ENCODE data around the gene PAN3. TPM values are rescaled to one million over a fixed set of nuclear protein-coding genes. Genes with fewer than 3 reads are reported as not detected.

The PAN3 gene
- total RNA-seq, 1 donor from 2014 or later = 28.3 TPM

DNA sequence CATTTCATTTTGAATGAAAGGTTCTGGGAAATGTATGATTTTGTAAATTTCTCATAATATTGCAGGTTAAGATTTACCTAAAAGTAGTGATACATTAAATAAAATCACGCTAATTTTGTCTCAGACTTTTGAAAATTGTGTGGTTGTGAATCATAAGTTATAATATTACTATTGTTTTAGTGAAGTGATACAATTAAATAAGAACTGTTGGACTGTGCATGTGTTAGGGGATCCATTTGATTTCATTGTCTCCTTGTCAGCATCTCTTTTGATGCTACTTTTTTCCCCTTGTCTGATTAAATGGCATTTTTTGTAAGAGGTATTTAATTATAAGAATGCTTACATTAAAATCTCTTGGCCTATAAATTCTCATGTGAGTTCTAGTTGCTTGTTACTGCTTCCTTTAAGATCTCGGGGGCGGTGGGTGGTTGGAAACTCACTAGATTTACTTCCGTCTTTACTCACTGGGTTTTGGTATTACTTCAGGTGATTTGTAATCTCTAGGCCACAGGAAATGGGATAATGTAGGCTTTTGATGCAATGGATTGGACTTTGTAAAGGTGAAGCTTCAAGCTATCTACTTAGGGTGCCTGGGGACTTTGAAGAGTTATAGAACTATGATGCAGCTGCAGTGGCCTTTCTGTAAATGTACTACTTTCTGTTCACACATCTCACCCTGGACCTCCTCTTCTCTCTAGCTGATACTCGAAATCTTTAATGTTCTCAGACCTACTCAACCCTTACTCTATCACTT lies 66.5 kb downstream of the PAN3 start:
- H3K9me3 Mint-ChIP-seq (ENCODE audit: unreplicated experiment) = no peaks in the 10 kb centered on the region
- H3K27ac Mint-ChIP-seq (ENCODE audit: unreplicated experiment) = no peak overlapping the region
- peaks cover 3% of the 10 kb centered on the region for H4K20me1 ChIP-seq (ENCODE audit: insufficient read depth, low read length)
- H3K4me1 ChIP-seq (ENCODE audit: insufficient read depth, low read length) = no peaks in the 10 kb centered on the region
- H3K27ac ChIP-seq (ENCODE audit: low read depth, low read length) = no peak overlapping the region
- H3K4me2 ChIP-seq (ENCODE audit: low read length) = no peak overlapping the region
- H3K9ac ChIP-seq (ENCODE audit: low read length) = no peak overlapping the region
- H3K27me3 ChIP-seq (ENCODE audit: insufficient read depth, low read length) = no peaks in the 10 kb centered on the region
- no peak overlapping the region for H2AFZ ChIP-seq (ENCODE audit: low read depth, low read length)
- no peaks in the 10 kb centered on the region for H3K79me2 ChIP-seq (ENCODE audit: insufficient read depth, low read length)
- peaks cover 2% of the 10 kb centered on the region for H3K36me3 ChIP-seq (ENCODE audit: insufficient read depth, low read length)
- DNase-seq (ENCODE audit: low read depth) (no peak), FAIRE-seq (no peak)
- H3K4me3 Mint-ChIP-seq (ENCODE audit: unreplicated experiment) = no peak overlapping the region
- no peak overlapping the region for H3K4me3 ChIP-seq (ENCODE audit: insufficient read depth, low read depth, low read length)
- H3K4me1 Mint-ChIP-seq (ENCODE audit: low read depth, unreplicated experiment) = no peaks in the 10 kb centered on the region
- TF ChIP-seq, protein P1, sequence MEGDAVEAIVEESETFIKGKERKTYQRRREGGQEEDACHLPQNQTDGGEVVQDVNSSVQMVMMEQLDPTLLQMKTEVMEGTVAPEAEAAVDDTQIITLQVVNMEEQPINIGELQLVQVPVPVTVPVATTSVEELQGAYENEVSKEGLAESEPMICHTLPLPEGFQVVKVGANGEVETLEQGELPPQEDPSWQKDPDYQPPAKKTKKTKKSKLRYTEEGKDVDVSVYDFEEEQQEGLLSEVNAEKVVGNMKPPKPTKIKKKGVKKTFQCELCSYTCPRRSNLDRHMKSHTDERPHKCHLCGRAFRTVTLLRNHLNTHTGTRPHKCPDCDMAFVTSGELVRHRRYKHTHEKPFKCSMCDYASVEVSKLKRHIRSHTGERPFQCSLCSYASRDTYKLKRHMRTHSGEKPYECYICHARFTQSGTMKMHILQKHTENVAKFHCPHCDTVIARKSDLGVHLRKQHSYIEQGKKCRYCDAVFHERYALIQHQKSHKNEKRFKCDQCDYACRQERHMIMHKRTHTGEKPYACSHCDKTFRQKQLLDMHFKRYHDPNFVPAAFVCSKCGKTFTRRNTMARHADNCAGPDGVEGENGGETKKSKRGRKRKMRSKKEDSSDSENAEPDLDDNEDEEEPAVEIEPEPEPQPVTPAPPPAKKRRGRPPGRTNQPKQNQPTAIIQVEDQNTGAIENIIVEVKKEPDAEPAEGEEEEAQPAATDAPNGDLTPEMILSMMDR (IDR thresholded peaks at IDR 0.05; ENCODE audit: insufficient read depth, low read depth, low read length) = no peak
- no peak for TF ChIP-seq EZH2 (IDR thresholded peaks at IDR 0.05; ENCODE audit: insufficient read depth, low read length)
- no peaks in the 10 kb centered on the region for H3K27me3 Mint-ChIP-seq (ENCODE audit: low read depth, unreplicated experiment)
- H3K36me3 Mint-ChIP-seq (ENCODE audit: low read depth, unreplicated experiment) = peaks cover 6% of the 10 kb centered on the region
- no peaks in the 10 kb centered on the region for H3K9me3 ChIP-seq (ENCODE audit: insufficient read depth, low read depth, low read length)

DNA sequence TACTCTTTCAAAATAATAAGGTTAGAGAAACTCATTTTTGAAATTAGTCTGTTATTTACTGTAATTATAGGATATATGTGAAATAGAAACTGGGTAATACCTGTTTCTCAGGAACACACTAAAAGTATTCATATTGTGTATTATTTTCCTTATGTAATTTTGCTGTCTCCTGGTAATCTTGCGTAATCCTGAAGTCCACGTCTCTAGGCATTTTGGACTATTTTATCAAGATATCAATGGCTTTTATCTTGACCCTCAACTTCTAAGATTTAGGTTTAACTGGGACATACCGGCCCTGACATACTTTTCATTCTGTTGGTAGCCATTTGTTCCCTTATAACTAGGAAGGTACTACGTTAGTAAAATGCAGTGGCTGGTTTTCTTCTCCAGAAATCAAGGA lies 80.3 kb downstream of the PAN3 start:
- H3K4me3 Mint-ChIP-seq (ENCODE audit: unreplicated experiment) = no peak overlapping the region
- no peaks in the 10 kb centered on the region for H3K4me1 Mint-ChIP-seq (ENCODE audit: low read depth, unreplicated experiment)
- no peak overlapping the region for H3K4me3 ChIP-seq (ENCODE audit: insufficient read depth, low read depth, low read length)
- peaks cover 4% of the 10 kb centered on the region for H3K36me3 ChIP-seq (ENCODE audit: insufficient read depth, low read length)
- no peak overlapping the region for H3K9ac ChIP-seq (ENCODE audit: low read length)
- H3K4me1 ChIP-seq (ENCODE audit: insufficient read depth, low read length) = no peaks in the 10 kb centered on the region
- no peaks in the 10 kb centered on the region for H3K9me3 Mint-ChIP-seq (ENCODE audit: unreplicated experiment)
- peaks cover 3% of the 10 kb centered on the region for H3K79me2 ChIP-seq (ENCODE audit: insufficient read depth, low read length)
- no peak overlapping the region for H3K27ac Mint-ChIP-seq (ENCODE audit: unreplicated experiment)
- no peaks in the 10 kb centered on the region for H4K20me1 ChIP-seq (ENCODE audit: insufficient read depth, low read length)
- TF ChIP-seq, protein P1 (IDR thresholded peaks at IDR 0.05; ENCODE audit: insufficient read depth, low read depth, low read length) = no peak
- TF ChIP-seq EZH2 (IDR thresholded peaks at IDR 0.05; ENCODE audit: insufficient read depth, low read length) = no peak
- no peaks in the 10 kb centered on the region for H3K27me3 Mint-ChIP-seq (ENCODE audit: low read depth, unreplicated experiment)
- no peak overlapping the region for H3K27ac ChIP-seq (ENCODE audit: low read depth, low read length)
- H3K27me3 ChIP-seq (ENCODE audit: insufficient read depth, low read length) = no peaks in the 10 kb centered on the region
- no peak overlapping the region for H3K4me2 ChIP-seq (ENCODE audit: low read length)
- no peaks in the 10 kb centered on the region for H3K9me3 ChIP-seq (ENCODE audit: insufficient read depth, low read depth, low read length)
- FAIRE-seq = no peak
- H3K36me3 Mint-ChIP-seq (ENCODE audit: low read depth, unreplicated experiment) = no peaks in the 10 kb centered on the region
- DNase-seq (ENCODE audit: low read depth) = no peak
- no peak overlapping the region for H2AFZ ChIP-seq (ENCODE audit: low read depth, low read length)

DNA sequence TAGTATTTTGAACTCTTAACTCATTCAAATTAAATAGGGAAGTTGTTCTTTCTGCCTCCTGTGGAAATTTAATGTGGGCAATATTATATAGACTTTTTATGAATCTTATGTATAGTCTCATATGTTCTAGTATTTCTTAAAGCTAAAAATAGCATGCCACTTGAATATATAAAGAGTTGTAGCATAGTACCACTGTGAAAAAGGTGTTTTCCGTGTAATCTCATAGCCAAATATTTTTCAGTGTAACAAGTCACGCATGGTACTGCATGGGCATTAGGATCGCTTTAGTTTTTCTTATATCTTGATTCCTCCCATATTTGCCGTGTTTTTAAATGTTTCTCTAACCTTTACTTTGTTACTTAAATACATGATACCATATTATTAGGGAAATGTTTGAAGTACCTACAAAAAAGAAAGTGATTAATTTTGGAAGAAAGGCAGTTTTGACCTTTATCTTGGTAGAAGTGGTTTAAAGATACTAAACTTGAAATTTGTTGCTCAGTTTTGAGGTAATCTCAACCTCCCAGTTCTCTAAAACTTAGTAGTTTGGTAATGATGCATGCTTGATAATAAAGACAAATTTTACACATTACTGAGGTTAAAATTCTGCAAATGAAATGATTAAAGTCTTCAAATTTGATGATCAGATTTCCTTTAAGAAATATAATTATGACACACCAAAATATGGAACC lies 81.2 kb downstream of the PAN3 start:
- H3K9ac ChIP-seq (ENCODE audit: low read length) = no peak overlapping the region
- no peaks in the 10 kb centered on the region for H3K27me3 ChIP-seq (ENCODE audit: insufficient read depth, low read length)
- DNase-seq (ENCODE audit: low read depth) (no peak), FAIRE-seq (no peak)
- H3K79me2 ChIP-seq (ENCODE audit: insufficient read depth, low read length) = peaks cover 3% of the 10 kb centered on the region
- Mint-ChIP-seq H3K27me3 (ENCODE audit: low read depth, unreplicated experiment) (no peaks in the 10 kb centered on the region), H3K4me3 (ENCODE audit: unreplicated experiment) (no peak overlapping the region), H3K27ac (ENCODE audit: unreplicated experiment) (no peak overlapping the region), H3K36me3 (ENCODE audit: low read depth, unreplicated experiment) (no peaks in the 10 kb centered on the region), H3K4me1 (ENCODE audit: low read depth, unreplicated experiment) (no peaks in the 10 kb centered on the region), H3K9me3 (ENCODE audit: unreplicated experiment) (no peaks in the 10 kb centered on the region)
- H3K4me1 ChIP-seq (ENCODE audit: insufficient read depth, low read length) = no peaks in the 10 kb centered on the region
- H3K4me3 ChIP-seq (ENCODE audit: insufficient read depth, low read depth, low read length) = no peak overlapping the region
- TF ChIP-seq EZH2 (IDR thresholded peaks at IDR 0.05; ENCODE audit: insufficient read depth, low read length) = no peak
- TF ChIP-seq, protein P1 (IDR thresholded peaks at IDR 0.05; ENCODE audit: insufficient read depth, low read depth, low read length) = no peak
- no peaks in the 10 kb centered on the region for H4K20me1 ChIP-seq (ENCODE audit: insufficient read depth, low read length)
- H3K4me2 ChIP-seq (ENCODE audit: low read length) = no peak overlapping the region
- H2AFZ ChIP-seq (ENCODE audit: low read depth, low read length) = no peak overlapping the region
- peaks cover 4% of the 10 kb centered on the region for H3K36me3 ChIP-seq (ENCODE audit: insufficient read depth, low read length)
- H3K9me3 ChIP-seq (ENCODE audit: insufficient read depth, low read depth, low read length) = no peaks in the 10 kb centered on the region
- no peak overlapping the region for H3K27ac ChIP-seq (ENCODE audit: low read depth, low read length)

Measured in astrocyte (in vitro differentiated cells and primary cell).